ENCODE results near the gene LPA.
"Not testable (repeated sequence)": the region's sequence is repeated elsewhere in the genome, so short reads cannot be mapped to it uniquely, and the experiment has no call there.

Gene LPA

GRCh38 chr6:160678230-160678629, 14.2 kb upstream of the LPA start:
- Histone ChIP-seq H3K27me3 (peaks cover 0 to 4% of the 10 kb centered on the region in 2 donors), H3K27ac (no peak overlapping the region), H3K36me3 (no peaks in the 10 kb centered on the region), H3K4me1 (peaks cover 0 to 5% (median 0%) of the 10 kb centered on the region in 4 donors), H3K4me3 (no peak overlapping the region), H3K9me3 (peaks cover 0 to under 1% (median 0%) of the 10 kb centered on the region in 3 donors)
- DNase-seq: no peak
- no peak for TF ChIP-seq CTCF (IDR thresholded peaks at IDR 0.05)
- intact Hi-C loops (cut with DNase I; ENCODE audit: low total_unique reads): no loop called here

- H3K9me3 ChIP-seq; H3K36me3 ChIP-seq; H3K27ac ChIP-seq; H3K4me1 ChIP-seq; DNase-seq; intact Hi-C loops (cut with DNase I; ENCODE audit: low total_unique reads); H3K4me3 ChIP-seq; H3K27me3 ChIP-seq: not testable (repeated sequence)
These were observed 12.3 kb upstream of the LPA start for GRCh38 chr6:160676418-160676817.

GRCh38 chr6:160668589-160668988, 4.5 kb upstream of the LPA start:
- no peak for TF ChIP-seq CTCF (IDR thresholded peaks at IDR 0.05)

GRCh38 chr6:160667639-160668481, 3.8 kb upstream of the LPA start:
- peaks cover 0 to 5% (median 0%) of the 10 kb centered on the region in 3 donors for H3K9me3 ChIP-seq
- DNase-seq: no peak
- no peak overlapping the region for H3K27ac ChIP-seq
- H3K27me3 ChIP-seq: no peaks in the 10 kb centered on the region
- H3K4me1 ChIP-seq: no peaks in the 10 kb centered on the region
- H3K36me3 ChIP-seq: no peaks in the 10 kb centered on the region
- intact Hi-C loops (cut with DNase I; ENCODE audit: low total_unique reads): no loop called here
- H3K4me3 ChIP-seq: no peak overlapping the region
- TF ChIP-seq CTCF (IDR thresholded peaks at IDR 0.05): no peak

More at GRCh38 chr6:160668589-160668988, 4.5 kb upstream of the LPA start:
- Histone ChIP-seq H3K36me3 (no peaks in the 10 kb centered on the region), H3K4me1 (no peaks in the 10 kb centered on the region), H3K27ac (no peak overlapping the region), H3K27me3 (no peaks in the 10 kb centered on the region), H3K4me3 (no peak overlapping the region), H3K9me3 (peaks cover 0 to 8% (median 0%) of the 10 kb centered on the region in 3 donors)
- DNase-seq: no peak
- intact Hi-C loops (cut with DNase I; ENCODE audit: low total_unique reads): no loop called here

- no peaks in the 10 kb centered on the region for H3K9me3 ChIP-seq
- intact Hi-C loops (cut with DNase I; ENCODE audit: low total_unique reads): no loop called here
- no peak for TF ChIP-seq CTCF (IDR thresholded peaks at IDR 0.05)
- DNase-seq: no peak
- H3K27ac ChIP-seq: no peak overlapping the region
- no peaks in the 10 kb centered on the region for H3K4me1 ChIP-seq
- H3K36me3 ChIP-seq: no peaks in the 10 kb centered on the region
- no peak overlapping the region for H3K4me3 ChIP-seq
- no peaks in the 10 kb centered on the region for H3K27me3 ChIP-seq
These were observed 1.2 kb downstream of the LPA start for GRCh38 chr6:160662842-160663241.

- Histone ChIP-seq H3K9me3 (no peaks in the 10 kb centered on the region), H3K4me1 (no peaks in the 10 kb centered on the region), H3K27me3 (no peaks in the 10 kb centered on the region), H3K27ac (no peak overlapping the region), H3K4me3 (no peak overlapping the region), H3K36me3 (no peaks in the 10 kb centered on the region)
- no peak for DNase-seq
- no peak for TF ChIP-seq CTCF (IDR thresholded peaks at IDR 0.05)
- intact Hi-C loops (cut with DNase I; ENCODE audit: low total_unique reads): no loop called here
These were observed 1.6 kb downstream of the LPA start for GRCh38 chr6:160662429-160662828.

Data from tibial artery (tissue), 4 donors.